IMR-90 (cell line): ENCODE measurements around the gene XPNPEP2. TPM values are rescaled to one million over a fixed set of nuclear protein-coding genes. Genes with fewer than 3 reads are reported as not detected.

ENCODE experiments used
- ATAC-seq: fragments of 200-7000 bp; cut with Tn5 transposase; 2 replicates; pipeline ENCODE4 v1.9.1; 2020; ENCODE audit warnings: low read depth, mild to moderate bottlenecking, moderate library complexity
- BruUV-seq: library from RNA; stranded (reverse); fragments of 400-500 nt; replicated peaks from 2 replicates; lab custom pipeline; 2021; lab: Mats Ljungman, UMichigan
- CTCF ChIA-PET: fragments of 300-600 bp; formaldehyde crosslinking; extraction: SDS; loops from one replicate; lab custom pipeline; 2021; ENCODE audit warnings: antibody characterized with exemption; lab: Yijun Ruan, JAX
- POLR2A ChIA-PET: fragments of 300-600 bp; sonication (Branson Sonifier 250); formaldehyde crosslinking; loops from one replicate; lab custom pipeline; 2022; ENCODE audit warnings: antibody characterized with exemption; ENCODE audit not compliant: unreplicated experiment; lab: Charles Lee
- DNase-seq: peaks from one replicate; pipeline ENCODE4 v3.0.0; 2013
- H2AFZ ChIP-seq: replicated peaks from 2 replicates; pipeline ENCODE3; 2013; ENCODE audit warnings: low read length, mild to moderate bottlenecking; ENCODE audit not compliant: poor library complexity
- H2AK5ac ChIP-seq: 2 replicates; pipeline ENCODE4 v1.6.1; 2013; ENCODE audit warnings: low read depth, low read length, inconsistent platforms
- H2AK9ac ChIP-seq: replicated peaks from 2 replicates; pipeline ENCODE3; 2013; ENCODE audit warnings: mild to moderate bottlenecking, low read depth, low read length, moderate library complexity; ENCODE audit not compliant: poor library complexity
- H2BK120ac ChIP-seq: 2 replicates; pipeline ENCODE4 v1.6.1; 2013; ENCODE audit warnings: low read depth, low read length, inconsistent platforms
- H2BK15ac ChIP-seq: 3 replicates; pipeline ENCODE4 v1.6.1; 2013; ENCODE audit warnings: low read depth, low read length, inconsistent platforms
- H2BK20ac ChIP-seq: 2 replicates; pipeline ENCODE4 v1.6.1; 2013; ENCODE audit warnings: low read depth, mild to moderate bottlenecking, inconsistent platforms, low read length, moderate library complexity
- H2BK5ac ChIP-seq: 2 replicates; pipeline ENCODE4 v1.6.1; 2013; ENCODE audit warnings: mild to moderate bottlenecking, low read depth, low read length, inconsistent platforms; ENCODE audit not compliant: poor library complexity, severe bottlenecking
- H3K14ac ChIP-seq: replicated peaks from 2 replicates; pipeline ENCODE4 v1.6.1; 2013; ENCODE audit warnings: low read depth, low read length, inconsistent platforms
- H3K18ac ChIP-seq: 2 replicates; pipeline ENCODE4 v1.6.1; 2013; ENCODE audit warnings: low read depth, low read length, control low read depth
- H3K23ac ChIP-seq: 2 replicates; pipeline ENCODE4 v1.6.1; 2013; ENCODE audit warnings: low read depth, low read length, inconsistent platforms
- H3K27ac ChIP-seq: 2 replicates; pipeline ENCODE4 v1.5.1; 2013; ENCODE audit warnings: mild to moderate bottlenecking, control low read depth, low read length; ENCODE audit not compliant: insufficient read depth
- H3K27me3 ChIP-seq: 2 replicates; pipeline ENCODE4 v1.6.1; 2013; ENCODE audit warnings: low read length; ENCODE audit not compliant: control insufficient read depth, insufficient read depth
- H3K36me3 ChIP-seq: 2 replicates; pipeline ENCODE4 v1.6.1; 2013; ENCODE audit warnings: low read length, mixed read lengths; ENCODE audit not compliant: control insufficient read depth, insufficient read depth
- H3K4ac ChIP-seq: 2 replicates; pipeline ENCODE4 v1.6.1; 2013; ENCODE audit warnings: low read depth, low read length, inconsistent platforms
- H3K4me1 ChIP-seq: 2 replicates; pipeline ENCODE4 v1.6.1; 2013; ENCODE audit warnings: low read length, mixed read lengths; ENCODE audit not compliant: control insufficient read depth, insufficient read depth
- H3K4me2 ChIP-seq: 2 replicates; pipeline ENCODE4 v1.6.1; 2013; ENCODE audit warnings: low read depth, mild to moderate bottlenecking, control low read depth, low read length, moderate library complexity
- H3K4me3 ChIP-seq: 2 replicates; pipeline ENCODE4 v1.5.1; 2013; ENCODE audit warnings: low read depth, mild to moderate bottlenecking, control low read depth, low read length, moderate library complexity; ENCODE audit not compliant: insufficient read depth
- H3K56ac ChIP-seq: 2 replicates; pipeline ENCODE4 v1.6.1; 2013; ENCODE audit warnings: low read length, inconsistent platforms; ENCODE audit not compliant: insufficient read depth; ENCODE audit errors: extremely low read depth
- H3K79me1 ChIP-seq, 2 experiments: 2 replicates each; pipeline ENCODE4 v1.6.1; 2013; ENCODE audit warnings: low read length in 2 of 2, inconsistent platforms in 1 of 2, low read depth in 1 of 2
- H3K9ac ChIP-seq: 2 replicates; pipeline ENCODE4 v1.6.1; 2013; ENCODE audit warnings: low read depth, low read length, control low read depth
- H3K9me1 ChIP-seq: 2 replicates; pipeline ENCODE4 v1.6.1; 2013; ENCODE audit warnings: low read length, inconsistent platforms; ENCODE audit not compliant: insufficient read depth
- H3K9me3 ChIP-seq: 2 replicates; pipeline ENCODE4 v1.6.1; 2013; ENCODE audit warnings: low read length; ENCODE audit not compliant: control insufficient read depth, insufficient read depth
- H4K20me1 ChIP-seq: 2 replicates; pipeline ENCODE4 v1.6.1; 2013; ENCODE audit warnings: low read length, inconsistent platforms; ENCODE audit not compliant: insufficient read depth
- H4K5ac ChIP-seq: 2 replicates; pipeline ENCODE4 v1.6.1; 2013; ENCODE audit warnings: mild to moderate bottlenecking, low read depth, low read length, control low read depth
- H4K8ac ChIP-seq, 2 experiments: 2 replicates each; pipeline ENCODE4 v1.6.1; 2013; ENCODE audit warnings: low read depth in 2 of 2, low read length in 2 of 2, control low read depth in 1 of 2, inconsistent platforms in 1 of 2
- H4K91ac ChIP-seq: 2 replicates; pipeline ENCODE4 v1.6.1; 2013; ENCODE audit warnings: low read depth, low read length, inconsistent platforms; ENCODE audit not compliant: insufficient read depth
- BHLHE40 ChIP-seq: fragments of 150-350 bp; IDR thresholded peaks from 2 replicates; pipeline ENCODE4 v1.6.1; 2016; ENCODE audit warnings: mild to moderate bottlenecking, low read depth, low read length
- CEBPB ChIP-seq: IDR thresholded peaks from 2 replicates; pipeline ENCODE4 v1.6.1; 2012; ENCODE audit warnings: low read depth, low read length, improper control_type of control experiment
- CHD1 ChIP-seq: IDR thresholded peaks from 2 replicates; pipeline ENCODE4 v1.6.1; 2012; ENCODE audit warnings: low read depth, low read length, improper control_type of control experiment
- FOS ChIP-seq: fragments of 150-350 bp; IDR thresholded peaks from 2 replicates; pipeline ENCODE4 v1.6.1; 2016; ENCODE audit warnings: low read depth, low read length
- MAFK ChIP-seq: IDR thresholded peaks from 2 replicates; pipeline ENCODE4 v1.6.1; 2012; ENCODE audit warnings: low read depth, low read length, improper control_type of control experiment
- MAZ ChIP-seq: IDR thresholded peaks from 2 replicates; pipeline ENCODE4 v1.6.1; 2012; ENCODE audit warnings: low read depth, mild to moderate bottlenecking, low read length, improper control_type of control experiment, moderate library complexity, borderline replicate concordance
- MXI1 ChIP-seq: IDR thresholded peaks from 2 replicates; pipeline ENCODE4 v1.6.1; 2012; ENCODE audit warnings: low read depth, mild to moderate bottlenecking, low read length, moderate library complexity, borderline replicate concordance
- NFE2L2 ChIP-seq: fragments of 150-350 bp; IDR thresholded peaks from 2 replicates; pipeline ENCODE4 v1.6.1; 2016; ENCODE audit warnings: low read depth, mild to moderate bottlenecking, low read length
- POLR2A ChIP-seq: IDR thresholded peaks from 2 replicates; pipeline ENCODE4 v1.6.1; 2012; ENCODE audit warnings: mild to moderate bottlenecking, low read depth, low read length
- RAD21 ChIP-seq: IDR thresholded peaks from 2 replicates; pipeline ENCODE4 v1.6.1; 2012; ENCODE audit warnings: low read length, improper control_type of control experiment
- RCOR1 ChIP-seq: IDR thresholded peaks from 2 replicates; pipeline ENCODE4 v1.6.1; 2012; ENCODE audit warnings: mild to moderate bottlenecking, low read length, improper control_type of control experiment; ENCODE audit not compliant: insufficient replicate concordance
- RFX5 ChIP-seq: IDR thresholded peaks from 2 replicates; pipeline ENCODE4 v1.8.0; 2012; ENCODE audit warnings: low read depth, mild to moderate bottlenecking, low read length, moderate library complexity
- SMC3 ChIP-seq: fragments of 150-350 bp; IDR thresholded peaks from 2 replicates; pipeline ENCODE4 v1.6.1; 2016; ENCODE audit warnings: low read depth, mild to moderate bottlenecking, antibody characterized with exemption, low read length, moderate library complexity
- WGBS, 2 experiments: methylation state at CpG; one replicate each; pipeline versions ENCODE4 v1.1.5 to v1.1.7; 2013; ENCODE audit warnings: missing lambda C conversion rate in 2 of 2; ENCODE audit not compliant: insufficient read length in 1 of 2; ENCODE audit errors: extremely low coverage in 2 of 2; 5-methylcytosine and 5-hydroxymethylcytosine counted together
- dilution Hi-C: fragments of 300-500 bp; cut with HindIII; formaldehyde crosslinking; loops from one replicate; pipeline ENCODE4 v1.14.3; 2018; ENCODE audit warnings: low sequenced_read_pairs; ENCODE audit not compliant: unreplicated experiment
- in situ Hi-C: fragments of 300-500 bp; cut with MboI; formaldehyde crosslinking; loops from 3 replicates; pipeline ENCODE4 v1.14.3; 2019; ENCODE audit warnings: low sequenced_read_pairs, inconsistent platforms, mixed read lengths
- intact Hi-C: fragments of 100-400 bp; cut with micrococcal nuclease; formaldehyde crosslinking; loops from 2 replicates; pipeline ENCODE4 v1.10.0; 2022
- polyA plus RNA-seq, 3 experiments: library from polyadenylated mRNA; depleted of rRNA; stranded (reverse); fragments of >200 nt; gene quantifications; 2 replicates each; pipeline ENCODE4 v1.2.3, GENCODE V29; 2012; ENCODE audit warnings: low replicate concordance in 1 of 3
- total RNA-seq: library from RNA; depleted of rRNA; stranded (reverse); fragments of >200 nt; gene quantifications from 2 replicates; pipeline ENCODE4 v1.2.3, GENCODE V29; 2012
- TF ChIP-seq, protein P1 (sequence below): fragments of 150-350 bp; IDR thresholded peaks from 2 replicates; pipeline ENCODE4 v1.6.1; 2017; ENCODE audit warnings: mild to moderate bottlenecking, antibody characterized with exemption, low read length, low read depth
- TF ChIP-seq, protein P2 (sequence below): fragments of 150-350 bp; IDR thresholded peaks from 2 replicates; pipeline ENCODE4 v1.6.1; 2016; ENCODE audit warnings: low read depth, mild to moderate bottlenecking, low read length, moderate library complexity, borderline replicate concordance
- TF ChIP-seq, protein P3 (sequence below): conservative IDR thresholded peaks from 2 replicates; pipeline ENCODE4 v1.5.1; 2012; ENCODE audit warnings: mild to moderate bottlenecking, low read depth, low read length, improper control_type of control experiment

The XPNPEP2 gene
- total and polyA plus RNA-seq, 2 of the 4 experiments (the other 2 are of a cell fraction): under 0.01 to 0.07 TPM

DNA sequence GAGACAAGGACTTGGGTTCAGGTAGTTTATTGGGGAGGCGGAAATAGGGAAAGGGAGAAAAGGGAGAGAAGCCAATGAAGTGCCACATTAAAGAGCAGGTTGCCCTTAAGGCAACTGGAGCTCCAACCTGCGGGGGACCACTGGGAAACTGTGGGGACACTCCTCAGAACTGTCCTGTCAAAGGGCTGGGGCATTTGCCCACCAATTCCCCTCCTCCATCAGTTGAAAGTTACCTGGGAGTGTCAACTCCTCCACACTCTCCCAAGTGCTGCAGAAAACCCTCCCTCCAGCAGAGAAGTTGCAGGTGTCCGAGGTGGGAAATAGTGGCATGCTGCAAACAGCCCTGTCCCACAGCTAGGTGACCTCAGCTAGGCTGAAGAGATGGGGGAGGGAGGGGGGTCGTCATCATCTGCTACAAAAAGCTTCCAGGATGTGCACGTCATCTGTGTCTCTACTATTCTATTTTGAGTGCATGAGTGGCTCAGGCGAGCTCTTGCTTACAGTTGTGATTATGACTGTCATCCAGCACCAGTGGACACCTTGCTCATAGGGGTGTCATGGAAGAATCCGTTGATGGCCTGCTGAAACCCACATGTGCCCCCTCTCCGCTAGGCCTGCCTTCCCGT, 41.5 kb upstream of the XPNPEP2 start:
- Histone ChIP-seq H4K20me1 (no peaks in the 10 kb centered on the region), H2BK5ac (no peak overlapping the region), H2AFZ (no peak overlapping the region), H3K4me3 (no peak overlapping the region), H2BK15ac (no peak overlapping the region), H2BK20ac (no peak overlapping the region), H2AK5ac (no peak overlapping the region), H3K18ac (no peak overlapping the region), H4K91ac (no peak overlapping the region), H3K4ac (no peak overlapping the region), H3K4me2 (no peak overlapping the region), H3K56ac (no peak overlapping the region), H3K27me3 (peaks cover 23% of the 10 kb centered on the region), H3K14ac (no peak overlapping the region), H3K9me1 (peaks cover 4% of the 10 kb centered on the region; the same call in 1 of the 2 replicates), H3K23ac (no peak overlapping the region), H2BK120ac (no peak overlapping the region), H3K79me1 (no peaks in the 10 kb centered on the region), H3K9me3 (no peaks in the 10 kb centered on the region), H3K27ac (no peak overlapping the region), H4K5ac (no peak overlapping the region), H3K9ac (no peak overlapping the region), H4K8ac (no peak overlapping the region), H3K4me1 (no peaks in the 10 kb centered on the region), H3K36me3 (no peaks in the 10 kb centered on the region), H2AK9ac (no peak overlapping the region)
- ChIA-PET POLR2A (no interaction called here), CTCF (no interaction called here)
- in situ Hi-C loops: no loop called here
- WGBS, 2 experiments: 31% methylated on average over 3 of the region's 9 CpGs; no CpG with 5 or more reads in 1 of the 2 experiments
- TF ChIP-seq, protein P1, sequence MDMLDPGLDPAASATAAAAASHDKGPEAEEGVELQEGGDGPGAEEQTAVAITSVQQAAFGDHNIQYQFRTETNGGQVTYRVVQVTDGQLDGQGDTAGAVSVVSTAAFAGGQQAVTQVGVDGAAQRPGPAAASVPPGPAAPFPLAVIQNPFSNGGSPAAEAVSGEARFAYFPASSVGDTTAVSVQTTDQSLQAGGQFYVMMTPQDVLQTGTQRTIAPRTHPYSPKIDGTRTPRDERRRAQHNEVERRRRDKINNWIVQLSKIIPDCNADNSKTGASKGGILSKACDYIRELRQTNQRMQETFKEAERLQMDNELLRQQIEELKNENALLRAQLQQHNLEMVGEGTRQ: no peak
- TF ChIP-seq CHD1 (no peak), MAFK (no peak), RFX5 (no peak), RAD21 (no peak), SMC3 (no peak), BHLHE40 (no peak), NFE2L2 (no peak), MXI1 (no peak), CEBPB (no peak), FOS (no peak), RCOR1 (no peak), POLR2A (no peak), MAZ (no peak)
- TF ChIP-seq, protein P2, sequence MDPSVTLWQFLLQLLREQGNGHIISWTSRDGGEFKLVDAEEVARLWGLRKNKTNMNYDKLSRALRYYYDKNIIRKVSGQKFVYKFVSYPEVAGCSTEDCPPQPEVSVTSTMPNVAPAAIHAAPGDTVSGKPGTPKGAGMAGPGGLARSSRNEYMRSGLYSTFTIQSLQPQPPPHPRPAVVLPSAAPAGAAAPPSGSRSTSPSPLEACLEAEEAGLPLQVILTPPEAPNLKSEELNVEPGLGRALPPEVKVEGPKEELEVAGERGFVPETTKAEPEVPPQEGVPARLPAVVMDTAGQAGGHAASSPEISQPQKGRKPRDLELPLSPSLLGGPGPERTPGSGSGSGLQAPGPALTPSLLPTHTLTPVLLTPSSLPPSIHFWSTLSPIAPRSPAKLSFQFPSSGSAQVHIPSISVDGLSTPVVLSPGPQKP: no peak
- TF ChIP-seq, protein P3, sequence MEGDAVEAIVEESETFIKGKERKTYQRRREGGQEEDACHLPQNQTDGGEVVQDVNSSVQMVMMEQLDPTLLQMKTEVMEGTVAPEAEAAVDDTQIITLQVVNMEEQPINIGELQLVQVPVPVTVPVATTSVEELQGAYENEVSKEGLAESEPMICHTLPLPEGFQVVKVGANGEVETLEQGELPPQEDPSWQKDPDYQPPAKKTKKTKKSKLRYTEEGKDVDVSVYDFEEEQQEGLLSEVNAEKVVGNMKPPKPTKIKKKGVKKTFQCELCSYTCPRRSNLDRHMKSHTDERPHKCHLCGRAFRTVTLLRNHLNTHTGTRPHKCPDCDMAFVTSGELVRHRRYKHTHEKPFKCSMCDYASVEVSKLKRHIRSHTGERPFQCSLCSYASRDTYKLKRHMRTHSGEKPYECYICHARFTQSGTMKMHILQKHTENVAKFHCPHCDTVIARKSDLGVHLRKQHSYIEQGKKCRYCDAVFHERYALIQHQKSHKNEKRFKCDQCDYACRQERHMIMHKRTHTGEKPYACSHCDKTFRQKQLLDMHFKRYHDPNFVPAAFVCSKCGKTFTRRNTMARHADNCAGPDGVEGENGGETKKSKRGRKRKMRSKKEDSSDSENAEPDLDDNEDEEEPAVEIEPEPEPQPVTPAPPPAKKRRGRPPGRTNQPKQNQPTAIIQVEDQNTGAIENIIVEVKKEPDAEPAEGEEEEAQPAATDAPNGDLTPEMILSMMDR: no peak
- dilution Hi-C loops: no loop called here
- intact Hi-C loops: no loop called here
- DNase-seq (no peak), ATAC-seq (no peak)
- BruUV-seq: no TSS peak
